ENCODE data around the gene HIP1. TPM values are rescaled to one million over a fixed set of nuclear protein-coding genes. Genes with fewer than 3 reads are reported as not detected.
A peak's percentile ranks its signal among the peaks of the same experiment; 100 is the strongest.
"Not testable (repeated sequence)": the region's sequence is repeated elsewhere in the genome, so short reads cannot be mapped to it uniquely, and the experiment has no call there.

Gene HIP1
- total and polyA plus RNA-seq, 12 donors = 7.0 to 32.4 (median 23.4) TPM

- peaks cover 0 to 95% (median 38%) of the 10 kb centered on the region in 9 donors for H3K36me3 ChIP-seq
- no peak for TF ChIP-seq CTCF (IDR thresholded peaks at IDR 0.05)
- H3K4me1 ChIP-seq = peaks cover 0 to 34% (median 16%) of the 10 kb centered on the region in 9 donors
- 47 to 64% methylated on average over 6 of the region's 6 CpGs for WGBS, 2 donors
- no peak overlapping the region for H3K4me3 ChIP-seq
- H3K9me3 ChIP-seq = no peaks in the 10 kb centered on the region
- peak overlapping the region; percentile 50 to 85 (median 70) for H3K27ac ChIP-seq
- intact Hi-C loops (cut with DNase I) = loop anchor here in 1 of 10 donors (10.0 kb wide), 1 partner anchor 70 kb away; no protein-coding TSS in a partner anchor
- H3K27me3 ChIP-seq = no peaks in the 10 kb centered on the region
- peak; percentile 56 to 84 (median 80) for ATAC-seq
- DNase-seq = peak in 1 of 2 donors; percentile 72
Measured at GRCh38 chr7:75565132-75565837, 173.5 kb downstream of the HIP1 start.

GRCh38 chr7:75563171-75563570 lies 175.6 kb downstream of the HIP1 start:
- no peaks in the 10 kb centered on the region for H3K9me3 ChIP-seq
- H3K4me1 ChIP-seq = peaks cover 0 to 23% (median 16%) of the 10 kb centered on the region in 9 donors
- peaks cover 0 to 97% (median 46%) of the 10 kb centered on the region in 9 donors for H3K36me3 ChIP-seq
- H3K27ac ChIP-seq = no peak overlapping the region
- intact Hi-C loops (cut with DNase I) = loop anchor here in 1 of 10 donors (10.0 kb wide), 1 partner anchor 72 kb away; no protein-coding TSS in a partner anchor
- ATAC-seq (no peak), DNase-seq (no peak)
- 97 to 98% methylated on average over 3 of the region's 3 CpGs for WGBS, 2 donors
- no peak overlapping the region for H3K4me3 ChIP-seq
- no peak for TF ChIP-seq CTCF (IDR thresholded peaks at IDR 0.05)
- no peaks in the 10 kb centered on the region for H3K27me3 ChIP-seq

- peaks cover 0 to 6% (median 4%) of the 10 kb centered on the region in 9 donors for H3K4me1 ChIP-seq
- no peaks in the 10 kb centered on the region for H3K27me3 ChIP-seq
- ATAC-seq (no peak), DNase-seq (no peak)
- H3K4me3 ChIP-seq = no peak overlapping the region
- no peak overlapping the region for H3K27ac ChIP-seq
- H3K36me3 ChIP-seq = peaks cover 0 to 100% (median 60%) of the 10 kb centered on the region in 9 donors
- H3K9me3 ChIP-seq = no peaks in the 10 kb centered on the region
- TF ChIP-seq CTCF (IDR thresholded peaks at IDR 0.05) = no peak
- intact Hi-C loops (cut with DNase I) = loop anchor here in 1 of 10 donors (10.0 kb wide), 1 partner anchor 75 kb away; no protein-coding TSS in a partner anchor
- 88 to 97% methylated on average over 6 of the region's 6 CpGs for WGBS, 2 donors
Measured at GRCh38 chr7:75559976-75560365, 178.8 kb downstream of the HIP1 start.

GRCh38 chr7:75559355-75559975 lies 179.3 kb downstream of the HIP1 start:
- Histone ChIP-seq H3K4me1 (peaks cover 0 to 1% (median 0%) of the 10 kb centered on the region in 9 donors), H3K27ac (no peak overlapping the region), H3K27me3 (no peaks in the 10 kb centered on the region), H3K9me3 (no peaks in the 10 kb centered on the region), H3K4me3 (no peak overlapping the region), H3K36me3 (peaks cover 0 to 100% (median 65%) of the 10 kb centered on the region in 9 donors)
- DNase-seq = no peak
- WGBS, 2 donors = 89 to 90% methylated on average over 27 of the region's 27 CpGs
- no peak for ATAC-seq
- TF ChIP-seq CTCF (IDR thresholded peaks at IDR 0.05) = no peak
- intact Hi-C loops (cut with DNase I) = no loop called here

GRCh38 chr7:75556835-75557234 lies 181.9 kb downstream of the HIP1 start:
- H3K4me1 ChIP-seq; H3K9me3 ChIP-seq; H3K27ac ChIP-seq; ATAC-seq; H3K27me3 ChIP-seq; H3K4me3 ChIP-seq; DNase-seq; intact Hi-C loops (cut with DNase I): not testable (repeated sequence)
- 95 to 99% methylated on average over 6 of the region's 6 CpGs for WGBS, 2 donors
- peaks cover 0 to 100% (median 73%) of the 10 kb centered on the region in 9 donors for H3K36me3 ChIP-seq
